Umbilical cord (tissue), 2 donors: Measurements from ENCODE around the gene MSRB2. TPM values are rescaled to one million over a fixed set of nuclear protein-coding genes. Genes with fewer than 3 reads are reported as not detected.
A peak's percentile ranks its signal among the peaks of the same experiment; 100 is the strongest.

Source experiments
- DNase-seq: peaks from one replicate; pipeline ENCODE4 v3.0.0-alpha.2; 2015; ENCODE audit warnings: low spot score
- total RNA-seq: library from RNA; depleted of rRNA; stranded (reverse); fragments of >200 nt; gene quantifications from one replicate; pipeline ENCODE4 v1.2.3, GENCODE V29; 2014; ENCODE audit warnings: low replicate concordance; ENCODE audit not compliant: insufficient read depth

Gene MSRB2
- total RNA-seq, 1 donor from 2014 or later = 11.6 TPM

DNA sequence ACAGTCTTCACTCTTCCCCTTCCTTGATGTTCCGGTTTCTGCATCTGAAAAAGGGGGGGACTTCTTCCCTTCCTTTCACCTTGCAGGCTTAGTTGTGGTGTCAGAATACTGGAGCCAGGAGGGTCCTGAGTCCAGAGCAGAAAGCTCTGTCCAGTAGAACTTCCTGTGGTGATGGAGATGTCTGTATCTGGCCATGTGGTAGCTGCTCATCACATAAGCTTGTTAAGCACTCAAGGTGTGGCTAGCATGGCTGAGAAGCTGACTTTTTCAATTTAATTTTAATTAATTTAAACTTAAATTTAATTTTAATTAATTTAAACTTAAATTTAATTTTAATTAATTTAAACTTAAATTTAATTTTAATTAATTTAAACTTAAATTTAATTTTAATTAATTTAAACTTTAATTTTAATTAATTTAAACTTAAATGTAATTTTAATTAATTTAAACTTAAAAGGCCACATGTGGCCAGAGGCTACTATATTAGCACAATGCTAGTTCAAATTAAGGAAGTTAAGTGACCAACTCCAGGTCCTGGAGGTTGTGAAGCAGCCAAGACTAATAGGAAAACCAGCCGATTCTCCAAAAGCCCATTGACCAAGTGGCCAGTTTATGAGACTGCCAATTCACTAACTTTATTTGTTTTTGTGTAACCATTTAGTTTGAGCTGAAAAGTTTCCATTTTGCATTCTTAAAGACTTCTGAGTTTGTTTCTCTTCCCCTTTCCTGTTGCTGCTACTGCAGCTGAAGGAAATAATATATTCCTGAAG lies 16.3 kb downstream of the MSRB2 start:
- DNase-seq = no peak

DNA sequence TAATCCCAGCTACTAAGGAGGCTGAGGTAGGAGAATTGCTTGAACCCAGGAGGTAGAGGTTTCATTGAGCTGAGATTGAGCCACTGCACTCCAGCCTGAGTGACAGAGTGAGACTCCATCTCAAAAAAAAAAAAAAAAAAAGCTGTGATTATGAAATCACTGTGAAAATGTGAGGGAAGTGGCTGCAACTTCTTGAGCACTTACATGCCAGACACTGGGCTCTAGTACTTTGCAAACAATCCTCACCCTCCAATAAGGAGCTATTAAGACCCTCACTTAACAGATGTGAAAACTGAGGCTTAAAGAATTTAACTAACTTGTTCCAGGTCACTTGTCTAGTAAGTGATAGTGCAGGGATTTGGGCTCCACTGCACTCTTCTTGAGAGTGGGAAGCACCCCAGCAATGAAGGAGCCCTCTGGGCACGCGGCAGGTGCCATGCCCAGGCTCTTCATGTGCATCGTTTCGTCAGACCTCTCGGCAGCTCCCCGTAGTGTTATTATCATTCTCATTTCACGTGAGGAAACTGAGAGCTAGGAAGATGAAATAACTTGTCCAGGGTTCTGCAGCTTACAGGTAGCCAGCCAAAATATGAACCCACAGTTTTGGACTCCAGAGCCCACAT lies 19.0 kb downstream of the MSRB2 start:
- DNase-seq = no peak

DNA sequence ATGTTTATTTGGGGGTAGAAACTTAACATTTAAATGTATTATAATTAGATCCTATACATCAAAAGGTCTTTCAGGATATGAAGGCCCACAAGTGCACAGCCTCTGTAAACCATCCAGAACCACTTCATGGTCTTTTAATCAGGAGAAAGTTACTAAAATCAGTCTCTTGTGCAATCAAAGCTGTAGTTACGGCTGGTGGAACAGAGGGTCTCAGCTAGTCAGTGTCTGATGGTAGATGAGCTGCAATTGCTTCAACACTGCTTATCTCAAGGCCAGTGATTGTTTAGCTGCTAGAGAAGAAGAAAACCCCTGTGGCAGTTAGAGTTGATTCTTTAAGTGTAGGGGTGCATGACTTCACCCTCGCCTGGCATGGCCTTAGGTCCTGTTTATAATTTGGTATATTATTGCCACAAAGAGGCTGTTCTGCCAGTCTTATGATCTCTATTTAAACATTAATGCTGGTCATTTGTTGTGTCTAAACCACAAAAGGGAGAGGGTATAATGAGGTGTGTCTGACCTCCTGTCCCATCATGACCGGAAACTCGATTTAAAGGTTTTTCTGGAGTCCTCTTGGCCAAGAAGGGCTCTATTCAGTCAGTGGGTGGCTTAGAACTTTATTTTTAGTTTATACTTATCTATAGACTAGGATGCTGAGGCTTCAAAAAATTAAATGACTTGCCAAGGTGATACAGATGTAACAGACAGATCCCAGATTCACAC lies 21.3 kb downstream of the MSRB2 start:
- no peak for DNase-seq

DNA sequence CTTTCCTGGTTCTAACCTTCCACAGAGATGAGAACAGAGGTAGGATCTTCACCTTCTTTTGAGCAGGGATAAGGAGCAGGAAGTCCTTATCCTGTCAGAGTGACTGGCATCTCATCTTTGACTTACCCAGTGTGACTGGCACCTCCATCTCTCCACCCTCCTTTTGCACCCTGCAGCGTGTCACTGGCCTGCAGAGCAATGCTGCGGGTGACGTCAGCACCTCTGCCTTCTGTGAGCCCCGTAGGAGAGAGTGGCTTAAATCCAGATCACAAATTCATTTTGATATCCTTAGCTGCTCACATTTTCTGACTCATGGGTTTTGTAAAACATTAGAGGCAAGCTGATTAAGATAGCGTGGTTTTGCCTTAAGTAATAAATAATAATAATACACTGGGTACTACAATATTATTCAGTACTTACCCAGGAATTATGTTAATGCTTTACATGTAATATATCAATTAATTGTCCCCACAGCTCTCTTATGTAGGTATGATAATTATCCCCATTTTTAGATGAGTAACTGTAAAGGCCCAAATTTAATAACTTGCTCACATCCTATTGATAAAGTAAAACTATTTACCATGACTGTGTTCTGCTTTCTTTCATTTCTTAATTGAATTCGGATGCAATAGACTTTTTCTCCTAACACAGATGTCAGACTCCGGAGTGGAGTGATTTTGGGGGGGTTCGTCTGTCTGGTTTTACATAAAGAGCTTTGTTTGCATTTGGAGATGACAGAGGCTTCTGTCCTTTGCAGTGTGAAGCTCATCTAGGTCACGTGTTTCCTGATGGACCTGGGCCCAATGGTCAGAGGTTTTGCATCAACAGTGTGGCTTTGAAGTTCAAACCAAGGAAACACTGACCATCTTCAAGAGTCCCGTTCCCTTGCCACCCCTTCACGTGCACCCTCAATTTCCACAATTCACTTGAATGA lies 24.9 kb downstream of the MSRB2 start:
- no peak for DNase-seq

DNA sequence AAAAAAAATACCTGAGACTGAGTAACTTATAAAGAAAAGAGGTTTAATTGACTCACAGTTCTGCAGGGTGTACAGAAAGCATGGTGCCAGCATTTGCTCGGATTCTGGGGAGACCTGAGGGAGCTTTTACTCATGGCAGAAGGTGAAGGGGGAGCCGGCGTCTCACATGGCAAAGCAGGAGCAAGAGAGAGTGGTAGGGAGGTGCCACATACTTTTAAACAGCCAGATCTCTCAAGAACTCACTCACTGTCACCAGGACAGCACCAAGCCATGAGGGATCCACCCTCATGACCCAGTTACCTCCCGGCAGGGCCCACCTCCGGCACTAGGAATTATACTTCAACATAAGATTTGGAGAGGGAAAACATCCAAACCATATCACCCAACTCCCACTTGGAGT lies 25.8 kb downstream of the MSRB2 start:
- DNase-seq = no peak

DNA sequence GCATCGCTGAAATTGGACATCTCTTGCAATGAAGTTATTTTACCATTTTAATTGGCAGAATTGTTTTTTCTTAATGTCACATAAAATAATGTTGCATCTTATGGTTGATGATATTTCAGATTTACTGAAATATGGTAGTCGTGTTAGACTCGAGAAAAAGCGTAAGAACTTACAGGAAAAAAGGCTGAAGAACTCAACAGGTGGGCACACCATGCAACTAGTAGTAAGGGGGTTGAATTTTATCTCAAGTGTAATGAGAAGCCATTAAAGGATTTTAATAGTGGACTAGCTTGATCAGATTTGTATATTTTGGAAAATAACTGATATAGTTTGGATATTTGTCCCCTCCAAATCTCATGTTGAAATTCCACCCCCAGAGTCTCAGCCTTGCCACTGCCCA lies 41.1 kb downstream of the MSRB2 start:
- DNase-seq = no peak

DNA sequence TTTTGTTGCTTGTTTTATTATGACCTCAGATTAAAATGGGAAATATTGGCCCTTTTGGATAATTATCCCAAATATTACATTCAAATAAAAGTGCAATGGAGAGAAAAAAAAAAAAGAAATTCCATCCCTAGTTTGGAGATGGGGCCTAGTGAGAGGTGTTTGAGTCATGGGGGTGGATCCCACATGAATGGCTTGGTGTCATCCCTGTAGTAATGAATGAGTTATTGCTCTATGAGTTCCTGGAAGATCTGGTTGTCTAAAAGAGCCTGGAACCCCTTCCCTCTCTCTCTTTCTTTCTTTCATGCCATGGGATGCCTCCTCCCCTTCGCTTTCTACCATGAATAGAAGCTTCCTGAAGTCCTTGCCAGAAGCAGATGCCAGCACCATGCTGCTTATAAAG lies 44.3 kb downstream of the MSRB2 start:
- no peak for DNase-seq

DNA sequence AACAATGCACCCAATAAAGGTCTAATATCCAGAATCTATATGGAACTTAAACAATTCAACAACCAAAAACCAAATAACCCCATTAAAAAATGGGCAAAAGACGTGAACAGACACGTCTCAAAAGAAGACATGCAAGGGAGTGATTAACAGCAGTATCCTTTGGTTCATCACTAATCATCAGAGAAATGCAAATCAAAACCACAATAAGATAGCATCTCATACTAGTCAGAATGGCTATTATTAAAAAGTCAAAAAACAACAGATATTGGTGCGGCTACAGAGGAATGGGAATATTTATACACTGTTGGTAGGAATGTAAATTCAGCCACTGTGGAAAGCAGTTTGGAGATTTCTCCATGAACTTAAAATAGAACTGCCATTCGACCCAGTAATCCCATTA lies 46.6 kb downstream of the MSRB2 start:
- DNase-seq = no peak

DNA sequence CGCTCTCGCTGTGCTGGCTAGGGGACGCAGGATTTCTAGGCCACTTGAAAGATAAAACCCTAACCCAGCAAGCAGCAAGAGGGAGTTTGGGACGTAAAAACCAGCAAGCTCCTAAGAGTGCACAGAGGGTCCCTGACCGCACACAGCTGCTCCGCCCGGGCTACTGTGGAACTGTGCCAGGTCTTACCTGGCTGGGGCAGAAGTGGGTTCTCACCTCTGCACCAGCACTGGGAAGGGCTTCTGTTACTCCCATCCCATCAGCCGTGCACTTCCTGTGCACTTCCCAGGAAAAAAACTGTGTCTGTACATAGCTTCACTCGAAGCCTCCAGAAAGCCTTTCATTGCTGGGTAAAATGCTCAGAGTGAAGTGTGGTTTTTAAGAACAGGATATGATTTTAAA lies 50.9 kb downstream of the MSRB2 start:
- no peak for DNase-seq

DNA sequence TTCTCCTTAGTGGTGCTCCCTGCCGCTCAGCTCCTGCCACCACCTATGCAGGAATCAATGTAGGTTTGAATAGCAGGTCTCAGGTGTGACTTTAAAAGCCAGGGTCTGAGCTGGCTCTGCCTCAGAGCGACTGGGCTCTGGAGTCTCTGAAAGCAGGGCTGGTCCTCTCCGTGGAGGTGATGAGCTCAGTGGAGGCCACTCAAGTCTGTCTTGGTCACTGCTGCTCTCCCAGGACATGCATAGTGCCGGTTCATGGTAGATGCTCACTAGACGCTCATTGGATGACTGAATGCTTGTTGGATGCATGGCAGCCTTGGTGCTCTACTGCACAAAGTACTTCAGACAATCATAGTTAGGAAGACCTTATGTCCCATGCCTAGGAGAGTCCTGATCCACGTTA lies 51.7 kb downstream of the MSRB2 start:
- DNase-seq = no peak

DNA sequence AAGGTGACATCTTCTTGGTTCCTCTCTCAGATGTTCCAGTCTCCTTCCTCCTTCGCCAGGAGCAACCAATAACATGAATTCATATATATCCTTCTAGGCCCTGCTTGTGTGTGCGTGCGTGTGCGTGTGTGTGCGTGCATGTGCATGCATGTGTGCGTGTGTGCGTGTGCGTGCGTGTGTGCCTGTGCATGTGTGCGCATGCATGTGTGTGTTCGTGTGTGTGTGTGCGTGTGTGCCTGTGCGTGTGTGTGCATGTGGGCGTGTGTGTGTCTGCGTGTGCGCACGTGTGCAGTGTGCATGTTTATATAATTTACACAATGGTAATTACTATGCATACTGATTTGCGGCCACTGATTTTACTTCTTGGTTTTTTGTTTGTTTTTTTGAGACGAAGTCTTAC lies 52.8 kb downstream of the MSRB2 start:
- no peak for DNase-seq

DNA sequence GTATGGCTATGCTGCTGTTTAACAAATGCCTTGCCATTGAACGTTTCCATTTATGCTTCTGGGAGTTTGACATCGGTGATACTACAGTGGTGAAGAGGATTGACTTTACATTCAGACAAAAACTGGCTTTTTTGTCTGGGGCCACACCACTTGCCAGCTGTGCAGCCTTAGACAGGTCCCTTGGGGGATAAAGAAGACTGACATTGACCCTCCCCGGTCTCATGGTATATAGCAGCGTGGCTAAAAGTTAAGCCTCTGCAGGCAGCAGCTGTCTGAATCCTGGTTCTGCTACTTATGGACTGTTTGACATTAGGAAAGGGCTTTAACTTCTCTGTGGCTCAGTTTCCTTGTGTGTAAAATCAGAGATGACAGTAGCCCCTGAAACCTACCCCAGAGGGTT lies 54.7 kb downstream of the MSRB2 start:
- no peak for DNase-seq

DNA sequence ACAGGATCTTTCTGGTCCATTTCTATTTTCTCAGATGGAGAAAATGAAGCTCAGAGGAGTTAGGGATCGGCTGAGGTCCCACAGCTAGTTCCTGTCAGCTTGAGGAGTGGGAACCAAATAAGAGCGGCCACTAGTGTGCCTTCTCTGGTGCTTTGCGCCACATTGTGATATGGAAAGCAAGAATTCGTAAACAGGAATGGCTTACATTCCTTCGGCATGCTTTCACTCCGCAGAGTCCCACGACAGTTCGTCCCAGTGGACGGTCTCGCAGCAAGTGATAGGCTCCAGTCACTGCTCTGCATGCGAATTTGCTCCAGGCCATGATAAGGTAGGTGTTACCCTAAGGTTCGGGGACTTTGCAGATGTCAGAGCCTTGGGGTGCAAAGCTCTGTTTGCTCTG lies 55.2 kb downstream of the MSRB2 start:
- no peak for DNase-seq

DNA sequence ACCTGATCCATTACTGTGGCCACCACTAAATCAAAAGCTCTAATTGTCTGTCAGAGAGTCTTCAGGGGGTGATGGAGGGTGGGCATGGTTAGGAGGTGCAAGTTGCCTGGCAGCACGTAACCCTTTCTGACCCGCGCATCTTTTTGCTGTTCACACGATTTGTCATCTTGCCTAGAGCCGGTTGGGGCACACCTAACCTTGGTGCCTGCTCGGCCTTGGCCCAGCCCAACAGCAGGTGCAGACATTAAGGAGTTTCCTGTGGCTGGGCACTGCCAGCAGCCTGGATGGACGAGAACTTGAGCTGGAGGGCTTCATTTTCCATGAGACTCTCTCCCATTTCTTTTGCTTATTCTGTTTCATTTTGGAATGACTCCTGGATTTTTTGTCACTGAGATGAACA lies 55.7 kb downstream of the MSRB2 start:
- no peak for DNase-seq

DNA sequence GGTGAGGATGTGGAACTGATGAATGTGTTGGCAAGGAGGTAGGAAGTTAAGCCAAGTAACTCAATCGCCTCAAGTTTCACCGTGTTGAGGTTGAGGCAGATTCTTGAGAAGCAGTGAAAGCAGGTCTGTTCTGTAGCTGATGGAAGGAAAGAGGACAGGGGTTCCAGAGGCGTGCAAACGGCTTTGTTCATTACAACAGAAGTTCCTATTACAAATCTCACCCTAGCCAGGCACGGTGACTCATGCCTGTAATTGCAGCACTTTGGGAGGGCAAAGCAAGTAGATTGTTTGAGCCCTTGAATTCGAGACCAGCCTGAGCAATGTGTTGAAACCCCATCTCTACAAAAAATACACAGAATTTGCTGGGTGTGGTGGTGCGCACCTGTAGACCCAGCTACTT lies 59.8 kb downstream of the MSRB2 start:
- no peak for DNase-seq

DNA sequence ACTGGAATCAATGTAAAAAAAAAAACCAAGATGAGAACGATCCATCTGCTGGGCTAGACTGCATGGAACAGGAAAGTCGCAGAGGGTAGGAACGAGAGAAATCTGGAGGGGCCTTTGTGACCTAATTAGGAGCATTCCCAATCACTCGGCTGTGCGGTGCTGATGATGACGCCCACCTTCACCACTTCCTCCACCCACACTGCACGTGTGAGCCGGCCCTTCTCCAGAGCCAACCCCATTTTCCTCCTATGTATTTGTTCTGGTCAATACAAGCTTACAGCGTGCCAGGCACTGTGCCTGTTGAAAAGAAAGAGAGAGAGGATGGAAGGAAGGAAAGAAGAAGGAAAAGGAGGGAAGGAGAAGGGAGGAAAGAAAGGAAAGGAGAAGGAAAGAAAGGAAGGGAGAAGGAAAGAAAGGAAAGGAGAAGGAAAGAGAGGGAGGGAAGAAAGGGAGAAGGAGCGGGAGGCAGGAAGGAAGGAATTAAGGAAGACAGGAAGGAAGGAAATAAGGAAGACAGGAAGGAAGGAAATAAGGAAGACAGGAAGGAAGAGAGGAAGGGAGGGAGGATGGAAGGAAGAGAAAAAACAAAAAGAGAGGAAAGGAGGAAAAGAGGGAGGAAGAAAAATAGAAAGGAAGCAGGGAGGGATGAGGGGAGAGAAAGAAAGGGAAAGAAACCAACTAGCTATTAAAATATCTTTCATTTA lies 61.2 kb downstream of the MSRB2 start:
- DNase-seq = no peak

DNA sequence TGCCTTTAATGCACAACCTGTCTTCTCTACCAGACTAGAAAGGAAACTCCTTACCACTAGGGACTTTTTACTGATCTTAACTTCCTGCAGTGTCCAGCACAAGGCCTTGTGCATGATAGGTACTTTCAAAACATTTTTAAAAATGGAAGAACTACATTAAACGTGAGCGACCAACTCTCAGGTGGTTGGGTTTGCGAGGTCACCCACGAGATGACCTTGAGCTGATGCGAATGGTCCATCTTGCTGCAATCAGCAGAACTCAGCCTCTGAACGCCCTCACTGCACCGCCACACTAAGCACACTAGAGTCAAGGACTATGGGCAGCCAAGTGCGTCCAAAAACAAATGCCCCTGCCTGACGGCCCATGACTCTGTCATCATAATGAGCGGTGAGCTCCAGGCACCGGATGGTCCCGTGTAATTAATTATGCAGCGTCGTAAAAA lies 61.9 kb downstream of the MSRB2 start:
- no peak for DNase-seq

DNA sequence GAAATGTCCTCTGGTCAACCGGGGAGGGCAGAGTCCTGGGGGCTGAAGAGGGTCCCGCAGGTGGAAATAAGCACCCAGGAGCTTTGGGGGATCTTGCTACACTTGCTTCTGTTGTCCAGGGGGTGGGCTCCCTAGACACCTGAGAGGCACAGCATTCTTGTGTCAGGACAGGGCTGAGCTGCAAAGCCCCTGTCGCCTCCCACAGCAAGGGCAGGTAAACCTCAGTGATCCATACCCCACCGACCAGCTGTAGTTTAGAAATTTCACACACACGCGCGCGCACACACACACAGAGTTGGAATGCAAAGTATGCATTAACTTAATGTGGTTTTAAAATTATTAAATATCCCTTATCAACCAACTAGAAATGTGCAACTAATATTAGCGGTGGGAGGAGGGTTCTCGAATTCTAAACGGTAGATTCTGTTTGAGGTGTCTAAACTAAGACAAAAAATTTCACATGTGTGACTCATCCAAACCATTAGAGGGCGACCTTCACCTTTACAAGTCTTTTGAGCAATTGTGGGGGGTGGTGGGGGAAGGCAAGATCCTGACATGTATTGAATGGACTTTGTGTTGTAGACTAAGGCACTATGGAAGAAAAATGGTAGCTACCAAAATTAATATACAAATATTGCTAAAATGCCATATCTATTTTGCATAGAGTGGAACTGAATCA lies 62.5 kb downstream of the MSRB2 start:
- DNase-seq = peak; percentile 5

DNA sequence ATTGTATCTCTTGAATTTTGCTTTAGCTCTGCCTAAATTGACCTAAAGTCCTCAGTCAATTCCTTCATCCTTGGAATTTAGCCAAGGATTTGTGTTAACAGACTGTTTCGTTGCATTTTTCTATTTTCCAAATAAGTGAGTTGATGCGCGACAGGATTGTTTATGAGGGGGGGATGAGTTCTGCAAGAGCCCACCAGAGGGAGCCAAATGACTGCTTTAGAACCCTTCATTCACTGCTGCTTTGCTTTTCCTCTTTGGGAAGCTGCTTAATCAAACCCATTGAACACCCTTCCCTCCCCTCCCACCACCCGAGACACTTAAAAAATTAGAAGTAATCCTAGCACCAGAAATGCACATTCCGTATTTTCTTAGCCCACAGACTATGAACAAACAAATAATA lies 63.0 kb downstream of the MSRB2 start:
- peak; percentile 54 for DNase-seq

DNA sequence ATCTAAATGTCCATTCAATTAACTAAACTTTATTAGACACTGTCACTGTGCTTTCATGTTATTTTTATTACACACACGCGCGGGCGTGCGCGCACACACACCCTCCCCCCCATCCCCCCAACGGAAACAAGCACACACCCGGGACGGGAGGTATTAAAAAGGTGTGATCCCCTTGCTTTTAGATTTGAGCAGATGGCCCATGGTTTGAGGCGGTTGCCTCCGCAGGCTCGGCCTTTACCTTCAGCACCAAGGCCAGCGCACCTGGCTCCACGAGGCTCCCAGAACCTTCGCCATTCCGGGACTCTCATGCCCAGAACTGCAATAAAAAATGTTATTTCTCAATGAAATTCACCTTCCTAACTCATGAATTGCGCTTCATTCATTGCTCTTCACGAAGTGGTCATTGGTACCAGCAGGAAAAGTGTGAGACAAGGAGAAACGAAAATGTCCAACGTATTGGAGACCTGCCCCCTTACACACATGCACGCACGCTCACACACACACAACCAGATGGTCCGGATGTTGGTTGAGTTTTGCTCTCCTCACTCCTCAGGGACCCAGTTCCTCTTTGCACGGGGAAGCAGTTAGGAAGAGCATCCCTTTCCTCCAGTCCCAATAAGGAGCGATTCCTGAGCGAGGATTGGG lies 76.0 kb downstream of the MSRB2 start:
- peak; percentile 22 for DNase-seq
